ENCODE data around the gene FKRP.

Gene FKRP

GRCh38 chr19:46732172-46732938 lies 13.5 kb upstream of the FKRP start:
- DNase-seq = no peak

DNA sequence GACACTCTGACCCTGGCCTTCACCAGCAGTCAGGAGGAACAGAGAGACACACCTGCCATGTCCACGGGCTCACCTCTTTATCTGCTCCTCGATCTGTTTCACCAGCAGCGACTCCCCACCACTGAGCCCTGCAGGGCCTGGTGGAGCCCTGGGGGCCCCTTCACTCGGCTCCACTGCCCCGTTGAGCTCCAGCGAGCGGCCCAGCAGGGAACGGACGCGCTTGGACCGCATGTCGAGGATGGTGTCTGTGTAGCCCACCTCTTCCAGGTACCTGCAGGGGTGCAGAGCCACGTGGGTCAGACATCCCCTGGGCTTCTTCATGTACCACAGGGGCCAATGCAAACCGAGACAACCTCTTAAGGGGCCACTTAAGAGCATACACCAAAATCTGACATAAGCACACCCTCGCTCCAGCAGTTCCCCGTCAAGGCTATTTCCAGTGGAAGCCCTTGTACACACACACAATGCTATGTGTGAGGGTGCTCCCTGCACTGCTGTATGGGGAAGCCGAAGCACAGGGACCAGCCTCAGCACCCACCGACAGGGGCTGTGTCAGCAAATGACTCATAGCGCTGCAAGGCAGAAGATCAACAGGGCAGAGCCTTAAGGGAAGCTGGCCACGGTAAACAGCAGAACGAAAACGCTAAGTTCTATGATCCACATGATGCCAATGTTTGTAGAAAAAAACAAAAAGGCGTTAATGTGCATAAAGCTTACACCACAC lies 12.7 kb upstream of the FKRP start:
- no peak for DNase-seq

GRCh38 chr19:46733690-46734292 lies 12.1 kb upstream of the FKRP start:
- DNase-seq = no peak

- no peak for DNase-seq
Observed at GRCh38 chr19:46736531-46737297, 9.1 kb upstream of the FKRP start.

DNA sequence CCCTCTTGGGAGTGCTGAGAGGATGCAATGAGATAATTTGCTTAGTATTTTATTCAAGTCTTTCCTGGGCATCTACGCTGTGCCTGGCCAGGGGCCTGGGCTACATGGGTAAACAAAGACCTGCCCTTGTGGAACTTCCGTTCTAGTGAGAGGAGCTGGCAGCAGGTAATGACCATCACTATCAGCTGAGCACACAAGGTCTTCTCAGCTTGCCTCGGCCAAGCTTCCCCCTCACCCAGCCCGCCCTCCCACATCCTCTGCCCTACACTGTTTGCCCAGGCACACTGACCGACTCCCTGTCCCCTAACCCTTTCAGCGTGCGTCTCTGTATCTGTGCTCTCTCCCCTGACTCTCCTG lies 8.6 kb upstream of the FKRP start:
- DNase-seq = no peak

GRCh38 chr19:46737761-46738171 lies 8.1 kb upstream of the FKRP start:
- DNase-seq = no peak

GRCh38 chr19:46739290-46739771 lies 6.5 kb upstream of the FKRP start:
- DNase-seq = no peak

DNA sequence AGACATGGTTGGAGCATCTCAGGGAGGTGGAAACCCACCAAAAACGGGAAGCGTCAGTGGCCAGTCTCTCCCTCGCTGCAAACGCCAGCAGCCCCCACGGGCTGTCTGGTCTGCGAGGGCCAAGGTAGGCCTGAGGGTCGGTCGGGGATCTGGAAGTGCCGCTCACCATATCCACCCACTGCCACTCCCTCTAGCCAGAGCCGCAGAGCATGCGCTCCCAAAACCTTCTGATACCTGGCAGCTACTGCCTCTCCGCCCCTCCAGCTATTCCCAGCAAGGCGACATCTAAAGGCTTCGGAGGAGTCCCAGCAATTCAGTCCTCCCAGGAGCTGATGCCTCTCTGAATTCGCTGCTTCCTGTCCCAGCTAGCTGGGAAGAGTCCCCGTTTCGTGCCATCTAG lies 4.4 kb upstream of the FKRP start:
- no peak for DNase-seq

GRCh38 chr19:46742926-46743480 lies 2.9 kb upstream of the FKRP start:
- DNase-seq = no peak

DNA sequence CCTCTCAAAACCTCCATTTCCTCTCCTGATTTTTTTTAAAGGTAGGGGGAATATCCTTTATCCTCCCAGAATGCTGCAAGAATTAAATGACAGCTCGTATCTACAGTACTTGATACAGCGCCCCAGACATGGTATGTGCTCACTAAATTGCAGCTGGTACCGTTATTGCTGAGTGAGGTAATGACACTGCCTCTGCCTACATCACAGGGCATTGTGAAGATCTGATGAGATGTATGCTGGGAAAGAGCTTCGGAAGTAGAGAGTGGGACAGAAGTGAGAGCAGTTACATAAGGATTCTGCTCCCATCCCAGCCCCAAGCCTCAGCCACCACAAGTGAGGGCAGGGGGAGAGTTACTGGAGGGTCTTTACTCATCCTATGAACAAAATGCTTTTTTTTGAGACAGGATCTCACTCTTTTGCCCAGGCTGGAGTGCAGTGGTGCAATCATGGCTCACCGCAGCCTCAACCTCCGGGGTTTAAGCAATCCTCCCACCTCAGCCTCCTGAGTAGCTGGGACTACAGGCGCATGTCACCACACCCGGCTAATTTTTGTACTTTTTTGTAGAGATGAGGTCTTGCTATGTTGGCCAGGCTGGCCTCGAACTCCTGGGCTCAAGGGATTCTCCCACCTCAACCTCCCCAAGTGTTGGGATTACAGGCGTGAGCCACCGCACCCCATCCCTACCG lies 1.7 kb upstream of the FKRP start:
- DNase-seq = no peak

DNA sequence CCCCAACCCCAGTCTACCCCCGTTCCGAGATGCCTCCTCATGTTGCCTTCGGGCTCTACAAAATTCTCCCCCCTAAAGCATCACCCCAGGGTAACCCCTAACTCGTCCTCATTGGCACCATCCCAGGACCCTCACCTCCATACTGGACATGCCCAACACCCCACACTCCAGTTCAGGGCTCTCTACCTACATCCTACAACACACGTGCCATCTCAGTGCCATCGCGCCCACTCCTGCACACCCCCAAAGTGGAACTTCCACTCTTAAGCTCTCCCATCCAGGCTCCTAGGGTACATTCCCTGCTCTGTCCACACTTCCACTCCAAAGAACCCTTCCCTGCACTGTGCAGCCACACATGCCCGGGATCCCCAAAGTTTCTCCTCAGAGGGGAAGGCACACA lies 827 bp upstream of the FKRP start:
- DNase-seq = no peak

- peak; percentile 77 to 95 (median 87) for DNase-seq
Observed at GRCh38 chr19:46746281-46747057, 612 bp downstream of the FKRP start, which contains the start of gene STRN4. TSS of gene STRN4 (minus strand) at chr19:46746450. CDS start at chr19:46746430, 20 bp downstream.

DNA sequence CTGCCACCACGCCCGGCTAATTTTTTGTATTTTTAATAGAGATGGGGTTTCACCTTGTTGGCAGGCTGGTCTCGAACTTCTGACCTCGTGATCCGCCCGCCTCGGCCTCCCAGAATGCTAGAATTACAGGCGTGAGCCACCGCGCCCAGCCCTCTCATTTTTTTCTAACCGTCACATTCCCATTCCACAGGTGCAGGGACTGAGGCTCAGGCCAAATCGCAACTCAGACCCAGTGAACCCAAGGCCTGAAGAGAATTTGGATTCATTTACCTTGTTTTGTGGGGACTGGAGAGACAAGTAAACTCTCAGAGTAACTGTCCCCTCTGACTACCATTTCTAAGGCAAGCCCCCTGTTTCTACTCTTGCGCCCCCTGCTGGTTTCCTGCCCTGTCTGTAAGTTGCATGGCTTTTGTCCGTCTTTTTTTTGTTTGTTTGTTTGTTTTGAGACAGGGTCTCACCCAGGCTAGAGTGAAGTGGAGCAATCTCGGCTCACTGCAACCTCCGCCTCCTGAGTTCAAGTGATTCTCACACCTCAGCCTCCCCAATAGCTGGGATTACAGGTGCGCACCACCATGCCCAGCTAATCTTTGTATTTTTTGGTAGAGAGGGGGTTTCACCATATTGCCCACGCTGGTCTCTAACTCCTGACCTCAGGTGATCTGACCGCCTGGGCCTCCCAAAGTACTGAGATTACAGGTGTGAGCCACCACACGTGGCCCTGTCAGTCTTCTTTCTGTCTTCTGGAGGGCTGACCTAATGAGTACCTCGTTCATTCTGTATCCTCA lies 2.7 kb downstream of the FKRP start:
- peak in 2 of 3 experiments; percentile 11 to 24 for DNase-seq

DNA sequence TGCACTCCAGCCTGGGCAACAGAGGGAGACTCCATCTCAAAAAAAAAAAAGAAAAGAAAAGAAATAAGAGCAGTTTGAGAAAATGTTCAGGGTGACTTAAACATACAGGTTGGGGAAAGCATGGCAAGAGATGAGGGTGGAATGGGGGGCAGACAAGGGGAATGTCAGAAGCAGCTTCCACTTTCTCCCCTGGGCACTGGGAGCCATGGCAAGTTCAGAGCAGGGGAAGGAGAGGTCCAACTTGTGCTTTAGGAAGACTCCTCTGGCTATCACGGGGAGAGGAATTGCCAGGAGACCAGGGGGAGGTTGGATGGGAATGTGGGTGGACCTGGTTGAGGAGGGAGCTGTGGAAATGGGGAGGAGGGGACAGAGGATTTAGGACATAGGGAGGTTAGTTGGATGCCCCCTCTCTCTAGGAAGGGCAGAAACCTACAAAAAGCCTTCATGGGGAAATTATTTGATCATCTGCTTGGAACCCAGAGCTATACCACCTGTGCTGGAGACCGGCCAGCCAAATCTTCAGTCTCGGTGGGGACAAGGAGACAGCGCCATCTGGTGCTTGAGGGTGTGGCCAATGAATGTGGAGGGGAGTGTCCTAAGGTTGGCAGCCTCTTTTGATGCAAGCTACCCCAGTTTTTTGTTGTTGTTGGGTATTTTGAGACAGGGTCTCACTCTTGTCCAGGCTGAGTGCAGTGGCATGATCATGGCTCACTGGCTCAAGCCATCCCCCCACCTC lies 7.7 kb downstream of the FKRP start:
- peak; percentile 21 to 58 (median 23) for DNase-seq

DNA sequence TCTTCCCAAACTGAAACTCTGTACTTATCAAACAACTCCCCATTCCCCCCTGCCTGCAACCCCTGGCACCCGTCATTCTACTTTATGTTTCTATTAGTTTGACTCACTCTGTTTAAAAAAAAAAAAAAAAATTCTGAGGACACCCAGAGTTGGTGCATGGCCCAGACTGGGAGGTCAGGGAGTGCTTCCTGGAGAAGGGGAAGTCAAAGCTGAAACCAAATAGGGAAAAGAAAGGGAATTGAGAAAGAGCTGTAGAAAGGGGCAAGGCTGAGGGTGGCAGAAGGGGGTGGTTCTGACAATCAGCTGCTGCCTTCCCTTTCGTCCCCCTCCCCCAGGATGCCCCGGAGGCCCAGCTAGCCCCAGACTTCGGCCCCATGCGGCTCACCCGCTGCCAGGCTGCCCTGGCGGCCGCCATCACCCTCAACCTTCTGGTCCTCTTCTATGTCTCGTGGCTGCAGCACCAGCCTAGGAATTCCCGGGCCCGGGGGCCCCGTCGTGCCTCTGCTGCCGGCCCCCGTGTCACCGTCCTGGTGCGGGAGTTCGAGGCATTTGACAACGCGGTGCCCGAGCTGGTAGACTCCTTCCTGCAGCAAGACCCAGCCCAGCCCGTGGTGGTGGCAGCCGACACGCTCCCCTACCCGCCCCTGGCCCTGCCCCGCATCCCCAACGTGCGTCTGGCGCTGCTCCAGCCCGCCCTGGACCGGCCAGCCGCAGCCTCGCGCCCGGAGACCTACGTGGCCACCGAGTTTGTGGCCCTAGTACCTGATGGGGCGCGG lies 9.4 kb downstream of the FKRP start:
- DNase-seq = no peak

GRCh38 chr19:46755853-46756543 lies 10.1 kb downstream of the FKRP start:
- DNase-seq = no peak

- no peak for DNase-seq
Observed at GRCh38 chr19:46756544-46756888, 10.7 kb downstream of the FKRP start.

- DNase-seq = no peak
Observed at GRCh38 chr19:46759206-46759605, 13.3 kb downstream of the FKRP start.
